SW480 (cell line): ENCODE data around the gene DONSON.
"Not testable (repeated sequence)": the region's sequence is repeated elsewhere in the genome, so short reads cannot be mapped to it uniquely, and the experiment has no call there.

Experiments used
- DNase-seq: peaks from one replicate; pipeline ENCODE4 v3.0.0-alpha.2; 2016; ENCODE audit warnings: low spot score

Gene DONSON, protein sequence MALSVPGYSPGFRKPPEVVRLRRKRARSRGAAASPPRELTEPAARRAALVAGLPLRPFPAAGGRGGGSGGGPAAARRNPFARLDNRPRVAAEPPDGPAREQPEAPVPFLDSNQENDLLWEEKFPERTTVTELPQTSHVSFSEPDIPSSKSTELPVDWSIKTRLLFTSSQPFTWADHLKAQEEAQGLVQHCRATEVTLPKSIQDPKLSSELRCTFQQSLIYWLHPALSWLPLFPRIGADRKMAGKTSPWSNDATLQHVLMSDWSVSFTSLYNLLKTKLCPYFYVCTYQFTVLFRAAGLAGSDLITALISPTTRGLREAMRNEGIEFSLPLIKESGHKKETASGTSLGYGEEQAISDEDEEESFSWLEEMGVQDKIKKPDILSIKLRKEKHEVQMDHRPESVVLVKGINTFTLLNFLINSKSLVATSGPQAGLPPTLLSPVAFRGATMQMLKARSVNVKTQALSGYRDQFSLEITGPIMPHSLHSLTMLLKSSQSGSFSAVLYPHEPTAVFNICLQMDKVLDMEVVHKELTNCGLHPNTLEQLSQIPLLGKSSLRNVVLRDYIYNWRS

GRCh38 chr21:33588485-33589335 lies at the start of gene DONSON:
DONSON (minus strand) TSS chr21:33588684; CDS start chr21:33588641, 43 bp downstream.
- peak; percentile 82 for DNase-seq

- DNase-seq, result no peak
These were observed 45.8 kb upstream of the DONSON start for GRCh38 chr21:33634254-33634653.

- not testable (repeated sequence) for DNase-seq
These were observed 37.7 kb upstream of the DONSON start for GRCh38 chr21:33626151-33626550.

DNA sequence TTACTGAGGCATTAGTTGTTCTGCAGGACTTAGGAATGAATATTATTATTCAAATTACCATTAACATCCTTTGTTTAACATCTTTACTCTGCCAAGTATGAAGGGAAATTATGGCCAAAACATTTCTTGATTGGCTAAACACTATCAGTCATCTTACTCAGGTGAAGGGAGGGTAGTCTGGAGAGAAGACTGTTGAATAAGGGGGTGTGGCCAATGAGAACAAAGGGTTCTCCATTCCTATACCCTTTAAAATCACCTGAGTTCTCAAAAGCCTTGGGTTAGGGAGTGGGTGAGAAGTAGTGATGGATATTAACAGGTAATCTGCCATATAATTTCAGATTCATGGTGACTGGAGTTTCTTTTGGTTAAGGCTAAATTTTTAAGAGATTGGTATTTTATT lies 33.8 kb upstream of the DONSON start:
- no peak for DNase-seq

DNA sequence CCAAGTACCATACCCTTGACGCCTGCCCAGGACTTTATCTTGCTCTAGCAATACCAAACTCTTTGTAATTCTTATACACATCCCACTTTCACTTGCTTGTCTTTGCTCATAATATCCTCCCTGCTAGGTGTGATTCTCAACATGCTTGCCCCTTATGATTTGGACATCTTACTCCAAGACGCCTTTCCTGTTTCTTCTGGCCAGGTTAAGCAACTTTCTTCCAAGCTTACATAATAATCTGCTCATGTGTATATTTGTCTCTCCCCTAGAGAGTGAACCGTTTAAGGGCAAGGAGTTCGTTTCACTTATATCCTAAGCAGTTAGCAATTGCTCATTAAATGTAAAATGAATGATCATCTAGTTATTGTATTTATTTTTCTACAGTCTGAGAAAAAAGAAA lies 31.2 kb upstream of the DONSON start:
- DNase-seq, result no peak

GRCh38 chr21:33618407-33618806 lies 29.9 kb upstream of the DONSON start:
- DNase-seq, result no peak

DNA sequence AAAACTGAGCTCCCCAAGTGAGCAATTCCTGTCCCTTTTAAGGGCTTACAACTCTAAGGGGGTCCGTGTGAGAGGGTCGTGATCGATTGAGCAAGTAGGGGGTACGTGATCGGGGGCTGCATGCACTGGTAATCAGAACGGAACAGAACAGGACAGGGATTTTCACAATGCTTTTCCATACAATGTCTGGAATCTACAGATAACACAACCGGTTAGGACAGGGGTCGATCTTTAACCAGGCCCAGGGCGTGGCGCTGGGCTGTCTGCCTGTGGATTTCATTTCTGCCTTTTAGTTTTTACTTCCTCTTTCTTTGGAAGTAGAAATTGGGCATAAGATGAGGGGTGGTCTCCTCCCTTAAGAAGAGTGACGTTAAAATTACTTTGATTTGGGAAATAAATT lies 29.1 kb upstream of the DONSON start:
- DNase-seq, result not testable (repeated sequence)

DNA sequence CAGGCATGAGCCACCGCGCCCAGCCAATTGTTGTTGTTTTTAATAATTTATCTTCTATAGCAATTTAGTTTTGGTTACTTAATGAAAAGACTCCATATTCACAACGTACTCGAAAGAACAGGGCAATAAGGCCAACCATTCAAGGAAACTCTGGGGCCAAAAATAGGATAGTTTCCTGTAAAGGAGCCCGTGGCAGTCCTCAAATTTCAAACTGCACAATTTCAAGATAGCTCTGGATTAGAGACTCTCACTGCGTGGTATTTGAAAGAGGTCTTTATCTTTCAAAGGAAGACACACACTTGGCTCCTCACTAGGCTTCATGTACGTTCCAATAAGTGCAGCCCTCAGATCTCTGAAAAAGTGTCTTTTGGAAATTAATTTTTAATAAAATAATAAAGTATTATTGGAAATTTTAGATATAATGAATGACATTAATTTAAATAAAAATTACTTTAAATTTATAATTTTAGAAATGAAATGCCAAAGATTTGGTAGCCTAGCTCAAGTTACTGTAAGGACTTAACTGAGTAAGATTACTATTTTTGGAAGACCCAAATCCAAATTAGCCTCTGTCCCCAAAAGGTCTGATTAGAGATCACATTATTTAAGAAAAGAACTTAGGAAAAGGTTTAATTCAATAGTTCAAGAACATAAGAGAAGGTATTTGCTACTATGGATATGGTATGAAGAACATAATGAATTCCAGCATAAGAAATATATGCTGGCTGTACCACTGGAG lies 22.7 kb upstream of the DONSON start:
- DNase-seq, result no peak

- DNase-seq, result no peak
These were observed 20.1 kb upstream of the DONSON start for GRCh38 chr21:33608559-33608958.

- DNase-seq, result no peak
These were observed 9.6 kb upstream of the DONSON start for GRCh38 chr21:33598051-33598450.

GRCh38 chr21:33587792-33588484 lies 546 bp downstream of the DONSON start:
- peak; percentile 41 for DNase-seq

GRCh38 chr21:33586927-33587326 lies 1.6 kb downstream of the DONSON start:
- no peak for DNase-seq

GRCh38 chr21:33584455-33584854 lies 4.0 kb downstream of the DONSON start:
- DNase-seq, result no peak

DNA sequence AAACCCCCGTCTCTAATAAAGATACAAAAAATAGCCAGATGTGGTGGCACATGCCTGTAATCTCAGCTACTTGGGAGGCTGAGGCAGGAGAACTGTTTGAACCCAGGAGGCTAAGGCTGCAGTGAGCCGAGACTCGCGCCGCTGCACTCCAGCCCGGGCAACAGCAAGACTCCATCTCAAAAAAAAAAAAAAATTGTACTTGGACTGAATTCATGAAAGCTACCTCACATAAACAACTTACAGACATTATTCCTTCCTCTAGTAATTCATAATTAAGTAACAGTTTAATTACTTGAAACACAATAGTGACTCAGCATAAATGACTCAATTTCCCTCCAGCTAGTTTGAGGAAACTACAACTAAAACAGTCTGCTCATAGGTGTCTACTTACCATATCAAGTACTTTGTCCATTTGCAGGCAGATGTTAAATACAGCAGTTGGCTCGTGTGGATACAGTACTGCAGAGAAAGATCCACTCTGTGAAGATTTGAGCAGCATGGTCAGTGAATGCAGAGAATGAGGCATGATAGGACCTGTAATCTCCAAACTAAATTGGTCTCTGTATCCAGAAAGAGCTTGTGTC lies 9.4 kb downstream of the DONSON start:
- DNase-seq, result no peak

GRCh38 chr21:33578214-33578613 lies 10.3 kb downstream of the DONSON start:
- no peak for DNase-seq

- not testable (repeated sequence) for DNase-seq
These were observed 11.7 kb downstream of the DONSON start for GRCh38 chr21:33576741-33577141.

GRCh38 chr21:33572350-33572749 lies 16.1 kb downstream of the DONSON start:
- DNase-seq, result no peak

DNA sequence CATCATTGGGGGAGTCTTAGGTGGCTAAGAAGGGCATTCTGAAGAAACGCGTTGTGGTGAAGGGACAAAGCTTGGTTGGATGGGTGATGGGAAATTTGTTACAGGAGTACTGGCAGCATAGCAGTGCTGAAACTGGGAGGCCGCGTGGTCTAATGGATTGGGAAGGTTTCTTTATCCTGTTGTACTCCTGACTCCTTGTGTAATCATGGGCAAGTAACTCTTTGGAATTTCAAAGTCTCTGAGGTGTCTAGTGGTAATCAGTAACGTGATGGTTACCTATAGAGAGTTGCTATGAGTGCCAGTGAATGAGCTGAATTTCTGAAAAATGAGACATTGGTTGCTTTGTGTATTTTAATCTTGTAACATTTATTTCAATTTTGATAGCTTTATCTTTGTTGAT lies 18.5 kb downstream of the DONSON start:
- DNase-seq, result no peak

- DNase-seq, result no peak
These were observed 20.0 kb downstream of the DONSON start for GRCh38 chr21:33568448-33568847.

DNA sequence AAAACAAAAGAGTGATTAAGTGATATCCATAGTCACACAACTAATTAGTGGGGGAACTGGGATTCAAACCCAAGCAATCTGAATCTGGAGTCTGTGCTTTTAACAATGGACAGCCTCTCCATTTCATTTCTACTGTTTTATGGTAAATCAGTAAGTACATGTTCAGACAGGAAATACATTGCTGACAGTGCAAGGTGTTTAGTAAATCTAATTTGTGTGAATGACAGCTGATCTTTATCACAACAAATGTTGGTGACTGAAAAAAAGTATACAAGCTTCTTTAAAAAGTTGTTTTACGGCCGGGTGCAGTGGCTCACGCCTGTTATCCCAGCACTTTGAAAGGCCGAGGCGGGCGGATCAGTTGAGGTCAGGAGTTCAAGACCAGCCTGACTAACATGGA lies 20.6 kb downstream of the DONSON start:
- DNase-seq, result no peak

- no peak for DNase-seq
These were observed 22.0 kb downstream of the DONSON start for GRCh38 chr21:33566514-33566913.
